HUES48 (cell line): ENCODE data around the gene BAD.

Source experiments
- H3K27ac ChIP-seq: one replicate; pipeline ENCODE4 v1.7.0; 2013; ENCODE audit warnings: low read depth, low read length, inconsistent platforms
- H3K27me3 ChIP-seq: 2 replicates; pipeline ENCODE4 v1.6.1; 2013; ENCODE audit warnings: mild to moderate bottlenecking, low read length; ENCODE audit not compliant: control insufficient read depth, insufficient read depth
- H3K36me3 ChIP-seq: 2 replicates; pipeline ENCODE4 v1.6.1; 2013; ENCODE audit warnings: low read length; ENCODE audit not compliant: control insufficient read depth, insufficient read depth
- H3K4me1 ChIP-seq: 2 replicates; pipeline ENCODE4 v1.6.1; 2013; ENCODE audit warnings: mild to moderate bottlenecking, low read length; ENCODE audit not compliant: control insufficient read depth, insufficient read depth
- H3K4me3 ChIP-seq: 2 replicates; pipeline ENCODE4 v1.5.1; 2013; ENCODE audit warnings: mild to moderate bottlenecking, low read depth, low read length
- H3K9ac ChIP-seq: 2 replicates; pipeline ENCODE4 v1.6.1; 2013; ENCODE audit warnings: mild to moderate bottlenecking, low read depth, low read length, moderate library complexity
- H3K9me3 ChIP-seq: 2 replicates; pipeline ENCODE4 v1.6.1; 2013; ENCODE audit warnings: low read length; ENCODE audit not compliant: control insufficient read depth, insufficient read depth

Gene BAD

GRCh38 chr11:64245797-64246620, 38.5 kb downstream of the BAD start:
- Histone ChIP-seq H3K4me1 (peaks cover 34% of the 10 kb centered on the region), H3K27me3 (no peaks in the 10 kb centered on the region), H3K4me3 (peak overlapping the region; percentile 93), H3K36me3 (peaks cover 16% of the 10 kb centered on the region), H3K9ac (peak overlapping the region; percentile 81), H3K27ac (peak overlapping the region; percentile 86), H3K9me3 (no peaks in the 10 kb centered on the region)

GRCh38 chr11:64245401-64245796, 39.1 kb downstream of the BAD start:
- H3K9ac ChIP-seq: peak overlapping the region; percentile 81
- H3K4me1 ChIP-seq: peaks cover 28% of the 10 kb centered on the region
- H3K27me3 ChIP-seq: no peaks in the 10 kb centered on the region
- H3K9me3 ChIP-seq: no peaks in the 10 kb centered on the region
- H3K4me3 ChIP-seq: peak overlapping the region; percentile 93
- H3K36me3 ChIP-seq: peaks cover 16% of the 10 kb centered on the region
- peak overlapping the region; percentile 86 for H3K27ac ChIP-seq

- H3K27ac ChIP-seq: peak overlapping the region; percentile 86
- peaks cover 26% of the 10 kb centered on the region for H3K4me1 ChIP-seq
- H3K4me3 ChIP-seq: peak overlapping the region; percentile 93; the same call in 1 of the 2 replicates
- no peak overlapping the region for H3K9ac ChIP-seq
- H3K36me3 ChIP-seq: peaks cover 16% of the 10 kb centered on the region
- H3K9me3 ChIP-seq: no peaks in the 10 kb centered on the region
- H3K27me3 ChIP-seq: no peaks in the 10 kb centered on the region
Observed at GRCh38 chr11:64244966-64245365, 39.5 kb downstream of the BAD start.

- Histone ChIP-seq H3K27ac (no peak overlapping the region), H3K9ac (no peak overlapping the region), H3K27me3 (no peaks in the 10 kb centered on the region), H3K36me3 (peaks cover 17% of the 10 kb centered on the region), H3K4me3 (no peak overlapping the region), H3K9me3 (no peaks in the 10 kb centered on the region), H3K4me1 (peaks cover 20% of the 10 kb centered on the region)
Observed at GRCh38 chr11:64244107-64244506, 40.4 kb downstream of the BAD start.

- Histone ChIP-seq H3K27ac (no peak overlapping the region), H3K9ac (no peak overlapping the region), H3K4me1 (peaks cover 12% of the 10 kb centered on the region), H3K9me3 (no peaks in the 10 kb centered on the region), H3K27me3 (no peaks in the 10 kb centered on the region), H3K36me3 (peaks cover 25% of the 10 kb centered on the region), H3K4me3 (no peak overlapping the region; the same call in 1 of the 2 replicates)
Observed at GRCh38 chr11:64243236-64243854, 41.1 kb downstream of the BAD start.

GRCh38 chr11:64241491-64242374, 42.7 kb downstream of the BAD start:
- Histone ChIP-seq H3K9me3 (no peaks in the 10 kb centered on the region), H3K36me3 (peaks cover 35% of the 10 kb centered on the region), H3K27me3 (no peaks in the 10 kb centered on the region), H3K27ac (peak overlapping the region; percentile 90), H3K4me3 (peak overlapping the region; percentile 95), H3K4me1 (peaks cover 4% of the 10 kb centered on the region), H3K9ac (peak overlapping the region; percentile 82)

- peaks cover 4% of the 10 kb centered on the region for H3K4me1 ChIP-seq
- no peaks in the 10 kb centered on the region for H3K9me3 ChIP-seq
- peaks cover 35% of the 10 kb centered on the region for H3K36me3 ChIP-seq
- H3K4me3 ChIP-seq: peak overlapping the region; percentile 95
- H3K9ac ChIP-seq: peak overlapping the region; percentile 81
- H3K27ac ChIP-seq: peak overlapping the region; percentile 99
- H3K27me3 ChIP-seq: no peaks in the 10 kb centered on the region
Observed at GRCh38 chr11:64241241-64241490, 43.3 kb downstream of the BAD start.

- Histone ChIP-seq H3K9me3 (no peaks in the 10 kb centered on the region), H3K27ac (peak within 1 kb of the TSS; percentile 99), H3K27me3 (no peaks in the 10 kb centered on the region), H3K36me3 (peaks cover 35% of the 10 kb centered on the region), H3K4me3 (peak within 1 kb of the TSS; percentile 95), H3K9ac (peak within 1 kb of the TSS; percentile 82), H3K4me1 (peaks cover 4% of the 10 kb centered on the region)
Observed at GRCh38 chr11:64240435-64241240, 43.8 kb downstream of the BAD start, which contains the start of gene FKBP2. TSS of gene FKBP2 (plus strand) at chr11:64241095. CDS start at chr11:64242388, 1,293 bp downstream.

- peak overlapping the region; percentile 99 for H3K27ac ChIP-seq
- H3K4me3 ChIP-seq: peak overlapping the region; percentile 81
- peaks cover 4% of the 10 kb centered on the region for H3K4me1 ChIP-seq
- H3K36me3 ChIP-seq: peaks cover 34% of the 10 kb centered on the region
- no peaks in the 10 kb centered on the region for H3K27me3 ChIP-seq
- no peaks in the 10 kb centered on the region for H3K9me3 ChIP-seq
- 0 out of 2 replicates have a peak overlapping the region, but pooled peaks have one; percentile 76 for H3K9ac ChIP-seq
Observed at GRCh38 chr11:64239662-64240434, 44.6 kb downstream of the BAD start.

- Histone ChIP-seq H3K9ac (no peak overlapping the region), H3K27me3 (no peaks in the 10 kb centered on the region), H3K4me3 (no peak overlapping the region), H3K36me3 (peaks cover 29% of the 10 kb centered on the region), H3K27ac (no peak overlapping the region), H3K9me3 (no peaks in the 10 kb centered on the region), H3K4me1 (peaks cover 4% of the 10 kb centered on the region)
Observed at GRCh38 chr11:64238999-64239398, 45.5 kb downstream of the BAD start.
